Epithelial cell of proximal tubule (primary cell): Measurements from ENCODE around the gene ATE1. TPM values are rescaled to one million over a fixed set of nuclear protein-coding genes. Genes with fewer than 3 reads are reported as not detected.

Experiments
- DNase-seq: peaks from one replicate; pipeline ENCODE4 v3.0.0-alpha.2; 2011; ENCODE audit warnings: low read depth
- H3K4me3 ChIP-seq: 2 replicates; pipeline ENCODE4 v1.5.1; 2011; ENCODE audit warnings: low read depth, mild to moderate bottlenecking, low read length
- CTCF ChIP-seq: conservative IDR thresholded peaks from 2 replicates; pipeline ENCODE4 v1.5.1; 2012; ENCODE audit warnings: low read depth, mild to moderate bottlenecking, low read length
- total RNA-seq: library from RNA; depleted of rRNA; stranded (reverse); fragments of >200 nt; gene quantifications from 2 replicates; pipeline ENCODE4 v1.2.3, GENCODE V29; 2015

Gene ATE1
- total RNA-seq, 1 donor from 2014 or later: 22.7 TPM

- no peak for DNase-seq
- no peak for TF ChIP-seq CTCF
- no peak overlapping the region for H3K4me3 ChIP-seq
Measured at GRCh38 chr10:121813211-121813815, 114.5 kb downstream of the ATE1 start.

- no peak overlapping the region for H3K4me3 ChIP-seq
- no peak for DNase-seq
- no peak for TF ChIP-seq CTCF
Measured at GRCh38 chr10:121812031-121812430, 115.8 kb downstream of the ATE1 start.

- no peak for TF ChIP-seq CTCF
- no peak overlapping the region for H3K4me3 ChIP-seq
- DNase-seq: no peak
Measured at GRCh38 chr10:121811386-121811785, 116.4 kb downstream of the ATE1 start.

GRCh38 chr10:121808835-121809234 lies 119.0 kb downstream of the ATE1 start:
- TF ChIP-seq CTCF: no peak
- H3K4me3 ChIP-seq: no peak overlapping the region

GRCh38 chr10:121804460-121804859 lies 123.4 kb downstream of the ATE1 start:
- H3K4me3 ChIP-seq: no peak overlapping the region
- no peak for DNase-seq
- TF ChIP-seq CTCF: no peak

More at GRCh38 chr10:121808835-121809234, 119.0 kb downstream of the ATE1 start:
- DNase-seq: no peak

GRCh38 chr10:121803611-121804010 lies 124.2 kb downstream of the ATE1 start:
- no peak for DNase-seq
- no peak for TF ChIP-seq CTCF
- H3K4me3 ChIP-seq: no peak overlapping the region

- H3K4me3 ChIP-seq: no peak overlapping the region
- no peak for DNase-seq
- no peak for TF ChIP-seq CTCF
Measured at GRCh38 chr10:121800831-121801230, 127.0 kb downstream of the ATE1 start.
